ENCODE measurements around the gene RNF180.

Gene RNF180

DNA sequence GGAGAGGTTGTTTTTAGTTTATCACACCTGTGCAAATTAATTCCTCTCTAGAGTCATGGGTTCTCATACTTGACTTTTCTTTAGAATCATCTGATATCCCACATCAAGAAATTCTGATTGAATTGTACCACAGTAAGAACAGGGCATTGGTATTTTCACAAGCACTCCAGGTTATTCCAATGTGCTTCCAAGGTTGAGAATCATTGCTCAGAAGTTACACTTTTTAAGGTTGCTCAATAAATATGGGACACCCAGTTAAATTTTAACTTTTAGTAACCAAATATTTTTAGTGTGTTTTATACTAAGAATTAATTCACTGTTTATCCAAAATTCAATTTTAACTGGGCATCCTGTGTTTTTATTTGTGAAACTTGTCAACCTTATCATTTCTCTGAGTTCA, 2.5 kb upstream of the RNF180 start:
- Mint-ChIP-seq H3K27ac (no peak overlapping the region), H3K4me1 (no peaks in the 10 kb centered on the region), H3K27me3 (peaks cover 29% of the 10 kb centered on the region), H3K4me3 (no peak overlapping the region), H3K9me3 (no peaks in the 10 kb centered on the region)
- ATAC-seq = no peak
- DNase-seq = no peak

DNA sequence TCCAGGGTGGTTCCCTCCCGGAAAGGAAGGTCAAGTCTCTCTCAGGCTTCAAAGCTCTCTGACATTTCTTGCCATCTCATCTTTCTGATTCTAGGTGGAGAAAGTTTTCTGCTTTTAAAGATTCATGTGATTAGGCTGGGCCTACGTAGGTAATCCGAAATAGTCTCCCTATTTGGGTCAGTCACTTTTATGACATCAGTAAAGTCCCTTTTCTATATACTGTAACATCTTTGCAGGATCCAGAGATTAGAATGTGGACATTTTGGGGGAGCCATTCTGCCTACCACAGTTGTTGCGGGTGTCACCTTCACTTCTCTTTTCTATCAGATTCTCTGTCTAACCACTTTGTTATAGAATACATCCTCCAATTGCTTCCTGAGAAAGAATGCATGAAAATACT, 1.9 kb upstream of the RNF180 start:
- DNase-seq (no peak), ATAC-seq (no peak)
- H3K9me3 Mint-ChIP-seq = no peaks in the 10 kb centered on the region
- no peak overlapping the region for H3K4me3 Mint-ChIP-seq
- no peak overlapping the region for H3K27ac Mint-ChIP-seq
- peaks cover 29% of the 10 kb centered on the region for H3K27me3 Mint-ChIP-seq
- H3K4me1 Mint-ChIP-seq = no peaks in the 10 kb centered on the region

DNA sequence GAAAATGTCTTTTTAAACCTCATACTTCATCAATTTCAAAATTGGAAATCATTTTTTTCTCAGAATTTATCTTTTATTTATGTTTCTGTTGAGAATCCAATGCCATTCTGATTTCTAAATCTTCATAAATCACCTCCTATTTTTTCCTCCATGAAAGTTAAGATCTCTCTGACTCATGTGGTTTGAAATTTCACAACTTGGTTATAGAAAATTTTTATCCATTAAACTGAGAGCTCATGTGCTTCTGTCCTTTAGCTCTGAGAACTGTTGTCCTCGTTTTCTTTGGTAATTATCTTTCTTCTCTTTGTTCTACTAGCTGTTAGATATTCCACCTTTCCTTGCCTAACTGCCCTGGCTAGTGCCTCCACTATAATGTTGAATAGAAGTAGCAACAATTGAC, 1.5 kb upstream of the RNF180 start:
- no peaks in the 10 kb centered on the region for H3K9me3 Mint-ChIP-seq

DNA sequence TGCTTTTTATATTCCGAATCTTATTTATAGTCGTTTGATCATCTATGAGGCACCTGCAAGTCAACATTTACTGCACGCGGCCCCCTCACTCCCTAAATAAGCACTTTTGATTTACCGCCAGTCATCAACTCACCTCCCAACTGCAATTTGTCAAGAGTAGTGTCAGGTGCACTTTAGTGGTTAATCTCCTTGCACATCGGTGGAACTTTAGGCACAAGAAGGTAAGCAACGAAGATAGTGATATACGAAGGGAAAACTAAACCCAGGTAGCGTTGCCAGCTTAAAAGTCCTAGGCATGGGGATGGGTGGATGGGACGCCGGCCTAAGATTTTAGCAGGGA, 513 bp upstream of the RNF180 start:
- no peaks in the 10 kb centered on the region for H3K4me1 Mint-ChIP-seq
- H3K4me3 Mint-ChIP-seq = peak overlapping the region; percentile 33 to 50
- ATAC-seq (no peak), DNase-seq (no peak)
- peaks cover 30% of the 10 kb centered on the region for H3K27me3 Mint-ChIP-seq
- no peak overlapping the region for H3K27ac Mint-ChIP-seq
- no peaks in the 10 kb centered on the region for H3K9me3 Mint-ChIP-seq

More for the DNA sequence above, 1.5 kb upstream of the RNF180 start:
- ATAC-seq (no peak), DNase-seq (no peak)
- Mint-ChIP-seq H3K27ac (no peak overlapping the region), H3K4me1 (no peaks in the 10 kb centered on the region), H3K27me3 (peaks cover 29% of the 10 kb centered on the region), H3K4me3 (no peak overlapping the region)

DNA sequence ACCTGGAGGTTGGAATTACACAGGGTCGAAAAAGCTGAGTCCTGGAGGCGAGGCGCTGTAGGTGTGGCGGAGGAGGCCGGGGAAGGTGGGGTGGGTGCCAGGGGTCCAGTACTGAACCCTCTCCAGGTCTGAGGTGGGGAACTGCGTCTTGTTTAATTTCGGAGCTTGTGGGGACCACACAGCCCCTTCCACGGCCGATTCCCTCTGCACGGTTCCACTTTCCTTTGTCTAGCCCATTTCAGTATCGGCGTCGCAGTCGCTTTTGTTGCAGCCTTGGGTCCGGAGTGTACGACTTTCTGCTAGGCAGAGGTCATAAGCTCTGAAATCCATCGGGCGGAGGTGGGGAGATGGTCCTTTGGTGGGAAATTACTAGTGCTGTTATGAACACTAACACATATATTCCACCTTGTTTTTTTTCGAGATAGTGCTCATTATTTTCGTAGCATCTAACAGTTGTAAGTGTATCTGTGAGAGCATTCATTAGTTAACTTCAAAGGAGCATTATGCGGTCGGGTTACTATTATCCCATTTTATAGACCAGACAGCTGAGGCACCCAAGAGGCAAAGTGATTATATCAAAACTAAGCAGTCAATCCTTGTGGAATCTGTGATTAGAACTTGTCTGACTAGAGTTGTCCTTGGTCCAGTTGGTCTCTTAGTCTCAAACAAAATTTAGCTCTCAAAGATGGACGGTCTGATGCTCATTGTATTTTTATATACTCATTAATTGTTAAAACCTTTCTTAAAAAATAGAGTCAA, 737 bp downstream of the RNF180 start:
- H3K27ac Mint-ChIP-seq = no peak overlapping the region
- no peaks in the 10 kb centered on the region for H3K9me3 Mint-ChIP-seq
- DNase-seq (no peak), ATAC-seq (peak; percentile 33)
- H3K4me3 Mint-ChIP-seq = peak overlapping the region; percentile 21 to 39
- no peaks in the 10 kb centered on the region for H3K4me1 Mint-ChIP-seq
- H3K27me3 Mint-ChIP-seq = peaks cover 37% of the 10 kb centered on the region

DNA sequence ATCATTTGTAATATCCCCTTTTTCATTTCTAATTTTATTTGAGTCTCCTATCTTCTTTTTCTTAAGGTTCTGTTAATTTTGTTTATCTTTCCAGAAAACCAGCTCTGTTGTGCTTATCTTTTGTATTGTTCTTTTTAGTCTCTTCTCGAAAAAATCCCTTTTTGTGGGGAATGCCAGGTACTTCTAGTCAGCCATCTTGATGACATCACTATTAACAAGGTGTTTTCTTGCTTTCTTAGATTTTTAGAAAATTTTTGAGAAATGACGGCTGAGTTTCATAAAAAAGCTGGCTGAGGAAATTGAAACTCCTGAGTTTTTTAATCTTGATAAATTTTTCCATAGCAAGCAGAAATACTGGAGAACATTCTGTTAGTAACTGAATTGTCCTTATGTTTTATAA, 10.7 kb downstream of the RNF180 start:
- Mint-ChIP-seq H3K4me1 (no peaks in the 10 kb centered on the region), H3K27ac (no peak overlapping the region), H3K4me3 (no peak overlapping the region), H3K9me3 (peaks cover 0 to 5% of the 10 kb centered on the region in 2 donors), H3K27me3 (no peaks in the 10 kb centered on the region)
- no peak for ATAC-seq
- no peak for DNase-seq

DNA sequence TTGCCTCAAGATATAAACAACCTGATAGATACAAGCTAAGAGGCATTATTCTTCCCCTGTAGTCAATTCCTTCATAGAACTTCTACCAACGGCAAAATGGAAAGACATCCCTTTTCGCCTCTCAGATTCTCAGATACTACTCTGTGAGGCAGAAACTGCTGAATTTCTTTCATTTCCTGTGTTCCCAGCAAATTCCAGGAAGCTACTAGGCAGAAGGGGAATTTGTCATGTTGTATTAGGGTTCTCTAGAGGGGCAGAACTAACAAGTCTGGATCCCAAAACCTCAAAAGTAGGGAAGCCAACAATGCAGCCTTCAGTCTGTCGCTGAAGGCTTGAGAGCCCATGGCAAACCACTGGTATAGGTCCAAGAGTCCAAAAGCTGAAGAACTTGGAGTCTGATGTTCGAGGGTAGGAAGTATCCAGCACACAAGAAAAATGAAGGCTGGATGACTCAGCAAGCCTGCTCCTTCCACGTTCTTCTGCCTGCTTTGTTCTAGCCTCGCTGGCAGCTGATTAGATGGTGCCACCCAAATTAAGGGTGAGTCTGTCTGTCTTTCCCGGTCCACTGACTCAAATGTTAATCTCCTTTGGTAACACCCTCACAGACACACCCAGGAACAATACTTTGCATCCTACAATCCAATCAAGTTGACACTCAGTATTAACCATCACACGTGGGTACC, 15.2 kb downstream of the RNF180 start:
- DNase-seq = no peak

DNA sequence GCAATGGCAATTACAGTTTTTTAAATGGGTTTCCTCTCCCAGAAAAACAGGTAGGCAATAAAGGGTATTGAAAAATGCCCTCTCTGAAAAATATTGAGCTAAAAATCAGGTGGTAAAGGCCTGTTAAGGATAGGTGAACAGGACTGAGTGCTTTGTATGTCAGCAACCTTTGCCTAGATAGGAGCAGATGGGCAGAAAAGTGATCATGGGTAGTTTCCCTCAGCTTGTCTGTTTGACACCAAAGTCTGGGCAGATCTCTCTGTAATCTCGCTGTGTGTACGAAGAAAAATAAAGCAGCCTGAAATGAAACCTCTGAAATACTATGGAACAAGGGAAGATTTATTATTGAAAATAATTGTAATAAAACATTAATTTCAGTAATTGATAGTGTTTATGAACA, 15.8 kb downstream of the RNF180 start:
- no peak for DNase-seq
- ATAC-seq = no peak
- Mint-ChIP-seq H3K4me3 (no peak overlapping the region), H3K4me1 (no peaks in the 10 kb centered on the region), H3K27ac (no peak overlapping the region), H3K9me3 (peaks cover 0 to under 1% of the 10 kb centered on the region in 2 donors), H3K27me3 (no peaks in the 10 kb centered on the region)

More for the DNA sequence above, 15.2 kb downstream of the RNF180 start:
- Mint-ChIP-seq H3K27ac (no peak overlapping the region), H3K9me3 (peaks cover 0 to 5% of the 10 kb centered on the region in 2 donors), H3K4me3 (no peak overlapping the region), H3K27me3 (no peaks in the 10 kb centered on the region), H3K4me1 (no peaks in the 10 kb centered on the region)
- ATAC-seq = no peak

DNA sequence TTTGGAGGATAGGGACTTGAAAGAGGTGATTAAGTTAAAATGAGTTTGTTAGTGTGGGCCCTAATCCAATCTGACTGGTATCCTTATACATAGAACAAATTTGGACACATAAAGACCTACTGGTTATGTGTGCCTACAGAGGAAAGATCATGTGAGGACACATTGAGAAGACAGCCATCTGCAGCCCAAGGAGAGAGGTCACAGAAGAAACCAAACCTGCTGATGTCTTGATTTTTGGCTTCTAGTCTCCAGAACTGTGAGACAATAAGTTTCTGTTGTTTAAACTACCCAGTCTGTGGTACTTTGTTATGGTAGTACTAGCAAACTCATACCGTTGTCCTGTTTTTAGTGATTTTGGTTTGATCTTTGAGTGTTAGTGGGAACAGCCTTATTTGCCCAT, 18.3 kb downstream of the RNF180 start:
- no peak overlapping the region for H3K4me3 Mint-ChIP-seq
- no peaks in the 10 kb centered on the region for H3K27me3 Mint-ChIP-seq
- no peaks in the 10 kb centered on the region for H3K4me1 Mint-ChIP-seq
- H3K27ac Mint-ChIP-seq = no peak overlapping the region
- DNase-seq = no peak
- no peaks in the 10 kb centered on the region for H3K9me3 Mint-ChIP-seq
- ATAC-seq = no peak

DNA sequence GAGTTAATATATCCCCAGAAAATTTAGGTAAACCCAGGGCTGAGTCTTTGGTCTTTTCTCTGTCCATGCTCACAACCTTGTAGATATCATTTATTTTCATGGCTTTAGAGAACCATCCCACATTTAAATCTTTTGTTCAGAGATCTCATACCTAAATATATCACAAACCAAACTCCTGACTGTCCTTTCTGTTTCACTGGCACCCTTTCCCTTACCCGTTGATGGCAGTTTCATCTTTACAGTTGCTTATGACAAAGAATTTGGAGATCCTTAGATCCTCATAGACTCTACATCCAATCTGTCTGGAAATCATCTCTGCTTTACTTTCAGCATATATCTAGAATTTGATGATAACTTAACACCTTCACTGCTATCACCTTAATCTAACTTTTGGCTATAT, 19.2 kb downstream of the RNF180 start:
- H3K27me3 Mint-ChIP-seq = no peaks in the 10 kb centered on the region
- H3K4me1 Mint-ChIP-seq = no peaks in the 10 kb centered on the region
- DNase-seq (no peak), ATAC-seq (no peak)
- H3K4me3 Mint-ChIP-seq = no peak overlapping the region
- H3K9me3 Mint-ChIP-seq = no peaks in the 10 kb centered on the region
- no peak overlapping the region for H3K27ac Mint-ChIP-seq

DNA sequence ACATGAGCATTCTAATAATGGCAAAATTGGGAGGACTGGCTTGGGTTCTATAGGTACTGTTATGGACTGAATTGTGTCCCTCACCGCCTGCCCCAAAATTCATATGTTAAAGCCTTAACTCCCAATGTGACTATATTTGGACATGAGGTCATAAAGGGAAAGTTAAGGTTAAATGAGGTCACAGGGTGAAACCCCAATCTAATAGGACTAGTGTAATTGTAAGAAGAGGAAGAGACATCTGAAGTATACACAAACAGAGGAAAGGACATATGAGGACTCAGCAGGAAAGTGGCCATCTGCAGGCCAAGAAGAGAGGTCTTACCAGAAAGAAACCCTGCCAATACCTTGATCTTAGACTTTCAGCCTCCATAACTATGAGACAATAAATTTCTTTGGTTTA, 23.1 kb downstream of the RNF180 start:
- no peak for ATAC-seq
- no peaks in the 10 kb centered on the region for H3K4me1 Mint-ChIP-seq
- no peak overlapping the region for H3K27ac Mint-ChIP-seq
- DNase-seq = no peak
- no peaks in the 10 kb centered on the region for H3K27me3 Mint-ChIP-seq
- no peak overlapping the region for H3K4me3 Mint-ChIP-seq
- H3K9me3 Mint-ChIP-seq = no peaks in the 10 kb centered on the region

DNA sequence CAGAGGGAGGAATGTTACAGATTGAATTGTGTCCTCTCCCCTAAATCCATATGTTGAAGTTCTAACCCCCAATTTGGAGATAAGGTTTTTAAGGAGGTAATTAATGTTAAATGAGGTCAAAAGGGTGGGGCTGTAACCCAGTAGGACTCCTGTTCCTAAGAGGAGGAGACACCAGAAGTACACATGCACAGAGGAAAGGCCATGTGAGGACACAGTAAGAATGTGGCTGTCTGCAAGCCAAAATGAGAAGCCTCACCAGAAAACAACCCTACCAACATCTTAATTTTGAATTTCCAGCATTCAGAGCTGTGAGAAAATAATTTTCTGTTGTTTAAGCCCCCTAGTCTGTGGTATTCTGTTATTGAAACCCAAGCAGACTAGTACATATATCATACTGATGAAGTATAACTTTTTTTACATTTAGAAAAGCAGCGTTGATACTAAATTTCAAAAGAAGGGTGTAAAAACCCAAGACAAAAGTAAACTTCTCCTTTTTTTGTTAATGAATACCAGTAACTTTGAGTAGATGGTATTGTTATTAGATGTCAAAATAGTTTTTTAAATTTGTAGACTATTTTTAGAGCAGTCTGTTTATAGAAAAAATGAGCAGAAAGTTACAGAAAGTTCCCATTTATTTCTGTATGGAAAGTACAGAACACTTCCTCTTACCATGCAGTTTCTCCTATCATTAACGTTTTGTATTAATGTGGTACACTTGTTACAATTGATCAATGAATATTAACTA, 25.1 kb downstream of the RNF180 start:
- Mint-ChIP-seq H3K4me3 (no peak overlapping the region), H3K4me1 (no peaks in the 10 kb centered on the region), H3K9me3 (no peaks in the 10 kb centered on the region), H3K27ac (no peak overlapping the region), H3K27me3 (no peaks in the 10 kb centered on the region)
- no peak for ATAC-seq
- no peak for DNase-seq

DNA sequence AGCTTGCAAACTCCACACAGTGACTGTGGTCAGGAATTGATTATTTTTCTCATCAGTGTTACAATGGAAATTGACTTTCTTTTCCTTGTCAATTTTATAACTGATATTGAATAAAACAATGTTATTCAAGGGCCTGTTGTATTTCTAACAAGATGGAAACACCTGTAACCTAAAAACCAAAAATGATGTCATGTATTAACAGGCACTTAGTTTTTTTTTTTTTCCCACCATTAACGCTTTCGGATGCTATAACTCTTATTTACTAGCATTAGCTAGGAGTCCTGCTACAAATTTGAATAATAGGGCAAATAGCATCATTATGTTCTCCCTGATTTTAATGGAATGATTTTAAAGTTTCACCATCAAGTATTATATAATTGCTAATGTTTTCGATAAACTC, 30.3 kb downstream of the RNF180 start:
- Mint-ChIP-seq H3K27me3 (no peaks in the 10 kb centered on the region), H3K27ac (no peak overlapping the region), H3K9me3 (no peaks in the 10 kb centered on the region), H3K4me3 (no peak overlapping the region), H3K4me1 (no peaks in the 10 kb centered on the region)
- ATAC-seq (no peak), DNase-seq (no peak)

DNA sequence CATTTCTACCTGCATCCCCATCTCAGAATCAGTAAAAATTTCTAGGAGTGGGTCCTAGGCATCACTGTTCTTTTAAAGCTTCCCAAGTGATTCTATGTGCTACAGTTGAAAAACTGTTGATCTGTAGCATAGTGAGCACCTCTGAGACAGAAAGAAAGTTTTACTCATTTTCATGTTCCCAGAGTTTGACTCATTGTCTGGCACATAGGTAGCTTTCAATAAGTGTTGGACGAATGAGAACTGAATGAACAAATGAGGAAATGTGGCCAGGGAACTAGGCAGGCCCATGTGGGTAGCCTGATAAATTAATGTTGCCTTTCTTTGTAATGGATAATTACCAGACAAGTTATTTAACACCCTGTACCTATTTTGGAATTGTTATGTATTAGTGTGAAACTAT, 33.8 kb downstream of the RNF180 start:
- Mint-ChIP-seq H3K4me1 (no peaks in the 10 kb centered on the region), H3K27me3 (no peaks in the 10 kb centered on the region), H3K27ac (no peak overlapping the region), H3K9me3 (no peaks in the 10 kb centered on the region), H3K4me3 (no peak overlapping the region)
- DNase-seq (no peak), ATAC-seq (no peak)

DNA sequence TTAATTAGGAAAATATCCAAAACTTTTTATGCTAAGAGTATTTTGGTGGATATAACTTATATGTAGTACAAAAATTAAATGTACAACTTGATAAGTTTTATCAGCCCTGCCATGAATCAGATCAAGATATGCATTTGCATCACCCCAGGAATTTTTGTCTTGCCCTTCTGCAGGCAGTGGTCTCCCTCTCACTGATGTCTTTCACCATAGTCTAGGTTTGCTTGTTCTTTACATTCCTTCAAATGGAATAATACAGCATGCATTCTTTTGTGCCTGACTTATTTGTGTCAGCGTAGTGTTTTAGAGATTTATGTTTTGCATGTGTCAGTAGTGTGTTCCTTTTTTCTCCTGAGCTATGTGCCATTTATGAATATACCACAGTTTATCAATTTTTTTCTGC, 36.4 kb downstream of the RNF180 start:
- DNase-seq (no peak), ATAC-seq (no peak)
- Mint-ChIP-seq H3K9me3 (no peaks in the 10 kb centered on the region), H3K27ac (no peak overlapping the region), H3K4me3 (no peak overlapping the region), H3K4me1 (no peaks in the 10 kb centered on the region), H3K27me3 (no peaks in the 10 kb centered on the region)

DNA sequence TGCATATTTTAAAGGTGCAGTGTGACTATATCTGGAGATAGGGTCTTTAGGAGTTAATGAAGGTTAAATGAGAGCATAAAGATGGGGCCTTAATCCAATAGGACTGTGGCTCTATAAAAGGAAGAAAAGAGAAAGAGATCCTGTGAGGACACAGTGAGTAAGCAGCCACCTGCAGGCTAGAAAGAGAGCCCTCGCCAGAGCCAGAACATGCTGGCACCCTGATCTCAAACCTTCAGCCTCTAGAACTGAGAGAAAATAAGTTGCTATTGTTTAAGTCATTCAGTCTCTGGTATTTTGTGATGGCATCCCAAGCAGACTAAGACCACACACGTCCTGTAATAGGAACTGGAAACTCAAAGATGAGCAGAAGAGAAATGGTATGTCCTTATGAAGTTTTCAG, 41.0 kb downstream of the RNF180 start:
- no peak for DNase-seq
- Mint-ChIP-seq H3K9me3 (no peaks in the 10 kb centered on the region), H3K27ac (no peak overlapping the region), H3K4me1 (no peaks in the 10 kb centered on the region), H3K4me3 (no peak overlapping the region), H3K27me3 (no peaks in the 10 kb centered on the region)
- ATAC-seq = no peak

Data from stimulated activated naive CD8-positive, alpha-beta T cell treated with anti-CD3 and anti-CD28 coated beads, Interleukin-15, amount 100 ng/mL, for 72 hours (primary cell).